GM21381 (cell line): ENCODE results near the gene GOLGA8B.
"Not testable (repeated sequence)": the region's sequence is repeated elsewhere in the genome, so short reads cannot be mapped to it uniquely, and the experiment has no call there.

ENCODE experiments used
- ATAC-seq: cut with Tn5 transposase; IDR thresholded peaks from one replicate; pipeline ENCODE4 v1.9.1; 2021; ENCODE audit warnings: mild to moderate bottlenecking, moderate library complexity; ENCODE audit not compliant: unreplicated experiment

Gene GOLGA8B

DNA sequence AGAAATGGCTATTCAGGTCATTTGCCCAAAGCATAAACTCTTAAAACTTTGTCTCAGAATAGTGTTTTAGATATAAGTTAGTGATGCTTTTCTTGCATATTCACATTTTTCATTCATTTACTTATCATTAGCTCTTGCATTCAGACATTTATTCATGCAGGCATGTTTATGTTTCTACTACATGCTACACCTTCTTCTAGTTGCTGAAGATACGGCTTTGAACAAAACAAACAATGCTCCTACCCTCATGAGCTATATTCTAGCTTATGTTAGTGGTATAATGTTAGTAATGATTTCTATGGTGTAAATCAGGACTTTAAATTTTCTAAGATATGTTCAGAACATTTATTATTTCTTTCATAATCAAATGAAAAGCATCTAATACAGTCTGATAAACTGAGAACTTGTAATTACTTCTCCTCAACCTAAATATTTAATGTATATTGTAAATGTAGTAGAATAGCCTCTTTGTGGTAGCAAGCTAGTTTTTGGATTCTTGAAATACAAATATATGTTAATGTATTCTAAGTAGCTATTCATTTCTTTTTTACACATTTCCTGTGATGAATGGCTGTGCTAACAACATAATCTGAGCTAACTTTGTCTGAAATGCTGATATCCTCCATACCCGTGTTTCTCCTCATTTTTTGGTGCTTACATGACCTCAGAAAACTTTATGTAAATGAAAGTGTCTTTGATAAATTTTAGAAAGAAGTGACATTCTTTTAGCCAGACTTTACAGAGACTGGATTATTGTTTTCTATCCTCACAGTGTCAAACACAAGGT, 15.5 kb upstream of the GOLGA8B start:
- ATAC-seq = no peak

DNA sequence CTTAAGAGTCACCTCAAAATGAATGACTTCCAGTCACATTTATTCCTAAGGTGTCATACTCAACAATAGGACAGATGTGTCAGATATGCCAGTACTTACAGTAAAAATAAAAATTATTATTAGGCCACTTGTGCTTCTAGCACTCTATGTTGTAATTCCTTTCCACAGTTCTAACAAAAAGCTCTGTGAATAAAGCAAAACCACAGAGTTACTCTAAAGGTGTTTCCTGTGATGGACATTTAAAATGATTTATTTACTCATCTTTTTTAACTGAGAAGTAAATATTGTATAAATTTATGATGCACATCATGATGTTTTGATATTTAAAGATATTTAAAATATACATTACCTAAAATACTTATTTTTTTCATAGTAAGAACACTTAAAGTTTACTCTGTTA, 13.9 kb upstream of the GOLGA8B start:
- no peak for ATAC-seq

DNA sequence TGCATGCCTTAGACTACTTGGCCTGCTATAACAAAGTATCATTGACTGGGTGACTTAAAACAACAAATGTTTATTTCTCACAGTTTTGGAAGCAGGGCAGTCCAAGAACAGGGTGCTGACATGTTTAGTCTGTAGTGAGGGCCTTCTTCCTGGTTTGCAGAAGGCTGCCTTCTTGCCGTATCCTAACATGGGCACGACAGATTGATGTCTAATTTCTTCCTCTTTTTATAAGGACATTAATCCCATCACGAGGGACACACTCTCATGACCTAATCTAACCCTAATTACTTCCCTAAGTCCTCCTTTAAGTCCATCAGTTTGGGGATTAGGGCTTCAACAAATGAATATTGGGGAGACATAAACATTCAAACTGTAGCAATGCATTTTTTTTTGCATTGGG, 10.9 kb upstream of the GOLGA8B start:
- no peak for ATAC-seq

DNA sequence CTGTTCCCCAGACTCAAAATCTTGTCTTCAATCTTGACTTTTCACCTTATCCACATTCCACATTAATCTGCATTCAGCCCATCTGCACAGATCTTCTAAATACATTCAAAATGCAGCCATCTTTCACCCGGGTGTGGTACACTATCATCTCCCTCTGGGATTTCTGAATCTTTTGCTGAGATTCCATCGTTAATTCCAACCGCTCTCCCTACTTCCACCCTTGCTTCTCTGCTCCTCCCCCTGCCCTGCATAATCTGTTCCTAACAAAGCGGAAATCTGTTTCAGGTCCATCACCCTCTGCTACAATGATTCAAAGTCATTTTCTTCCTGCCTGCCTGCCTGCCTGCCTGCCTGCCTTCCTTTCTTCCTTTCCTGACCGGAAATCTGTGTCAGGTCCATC, 7.9 kb upstream of the GOLGA8B start:
- ATAC-seq = no peak

DNA sequence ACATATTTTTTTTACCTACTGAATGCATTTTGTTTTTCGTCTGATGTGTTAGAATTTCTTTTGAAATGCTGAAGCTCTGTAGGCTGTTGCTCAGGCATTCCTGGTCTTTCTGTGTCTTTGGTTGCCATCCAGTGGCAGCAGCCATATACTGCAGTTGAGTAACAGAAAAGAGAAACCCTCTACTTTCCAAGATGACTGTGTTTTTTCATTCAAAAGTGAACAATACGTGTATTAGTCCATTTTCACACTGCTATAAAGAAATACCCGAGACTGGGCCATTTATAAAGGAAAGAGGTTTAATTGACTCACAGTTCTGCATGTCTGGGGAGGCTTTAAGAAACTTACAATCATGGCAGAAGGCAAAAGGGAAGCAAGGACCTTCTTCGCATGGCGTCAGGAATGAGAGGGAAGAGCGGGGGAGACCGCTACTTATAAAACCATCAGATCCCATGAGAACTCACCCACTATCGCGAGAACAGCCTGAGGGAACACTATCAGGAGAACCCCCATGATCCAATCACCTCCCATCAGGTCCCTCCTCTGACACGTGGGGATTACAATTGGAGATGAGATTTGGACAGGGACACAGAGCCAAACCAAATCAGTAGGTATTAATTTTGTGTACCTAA, 4.7 kb upstream of the GOLGA8B start:
- ATAC-seq = no peak

DNA sequence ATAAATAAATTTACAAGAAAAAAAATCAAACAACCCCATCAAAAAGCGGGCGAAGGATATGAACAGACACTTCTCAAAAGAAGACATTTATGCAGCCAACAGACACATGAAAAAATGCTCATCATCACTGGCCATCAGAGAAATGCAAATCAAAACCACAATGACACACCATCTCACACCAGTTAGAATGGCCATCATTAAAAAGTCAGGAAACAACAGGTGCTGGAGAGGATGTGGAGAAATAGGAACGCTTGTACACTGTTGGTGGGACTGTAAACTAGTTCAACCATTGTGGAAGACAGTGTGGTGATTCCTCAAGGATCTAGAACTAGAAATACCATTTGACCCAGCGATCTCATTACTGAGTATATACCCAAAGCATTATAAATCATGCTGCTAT, 2.5 kb upstream of the GOLGA8B start:
- ATAC-seq = not testable (repeated sequence)

DNA sequence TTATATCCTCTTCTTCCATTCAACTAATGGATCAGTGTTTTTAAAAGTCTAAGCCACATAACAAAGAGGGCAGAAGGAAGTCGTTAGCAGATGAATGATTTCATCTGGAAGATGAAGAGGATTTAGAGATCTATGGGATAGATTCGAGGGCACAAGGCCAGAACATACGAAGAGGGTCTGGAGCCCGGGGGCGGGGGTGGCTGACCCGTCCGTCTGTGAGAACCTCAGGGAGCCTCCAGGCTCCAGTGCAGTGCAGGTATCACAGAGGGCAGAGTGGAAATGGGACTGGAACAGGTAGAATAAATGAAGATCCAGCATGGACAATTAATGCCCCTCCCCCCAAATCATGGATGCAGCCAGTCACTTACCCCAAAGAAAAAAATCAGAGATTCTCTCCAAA, 1.5 kb upstream of the GOLGA8B start:
- ATAC-seq = no peak

DNA sequence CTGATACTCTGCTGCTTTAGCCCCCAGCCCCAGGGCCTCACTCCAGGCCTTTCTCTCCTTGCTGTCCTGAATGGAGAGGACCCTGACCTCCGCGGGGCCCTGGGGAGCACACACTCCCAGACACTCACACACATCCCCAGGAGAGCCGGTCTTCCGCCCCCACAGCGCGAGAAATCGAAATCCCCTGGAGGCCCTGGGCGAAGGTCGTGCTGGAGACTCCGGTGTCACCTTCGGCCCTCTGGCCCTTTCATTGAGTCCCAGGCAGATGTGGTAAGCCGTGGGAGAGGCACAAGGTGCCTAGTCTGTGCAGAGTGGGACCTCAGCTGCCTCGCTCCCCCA, 848 bp upstream of the GOLGA8B start:
- ATAC-seq = no peak

DNA sequence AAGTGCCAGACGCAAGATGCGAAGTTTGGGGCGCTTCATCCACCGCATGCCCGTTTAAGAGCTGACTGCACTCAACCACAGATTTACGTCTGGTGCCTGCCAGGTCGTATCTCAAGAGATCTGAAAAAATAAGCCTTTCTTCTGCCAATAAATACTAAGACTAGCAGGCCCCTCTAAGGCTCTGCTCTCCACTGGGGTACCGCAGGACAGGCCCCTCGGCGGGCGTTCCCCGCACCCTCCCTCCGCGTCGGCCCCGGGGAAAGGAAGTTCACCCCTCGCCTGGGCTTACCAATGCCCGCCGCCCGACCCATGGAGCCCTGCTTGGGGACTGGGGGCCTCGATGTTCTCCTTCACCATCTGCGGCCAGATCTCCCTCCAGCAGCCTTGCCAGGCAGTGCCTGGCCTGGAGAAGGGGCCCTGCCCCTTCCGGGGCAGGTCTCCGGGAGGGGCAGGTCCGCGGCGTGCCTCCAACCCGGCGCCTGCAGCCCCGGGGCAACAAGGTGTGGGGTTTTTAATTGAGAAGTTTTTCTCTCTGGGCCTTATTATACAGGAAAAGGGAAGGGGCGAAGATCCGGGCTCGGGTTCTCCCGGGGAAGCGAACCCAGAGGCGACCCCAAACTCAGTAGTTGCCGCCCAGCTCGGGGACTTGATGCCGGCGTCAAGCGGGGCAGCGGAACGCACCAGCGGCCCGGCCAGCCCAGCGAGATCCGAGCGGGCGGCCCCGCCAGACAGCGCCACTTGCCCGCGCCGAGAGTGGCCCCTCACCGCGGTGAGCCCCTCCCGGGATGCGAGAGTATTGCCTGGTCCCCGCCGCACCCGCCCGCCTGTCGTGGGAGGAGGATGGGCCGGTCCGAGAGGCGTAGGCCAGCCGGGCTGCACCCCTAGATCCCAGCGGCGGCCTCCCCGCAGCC, 735 bp downstream of the GOLGA8B start:
- peak; percentile 53 for ATAC-seq

DNA sequence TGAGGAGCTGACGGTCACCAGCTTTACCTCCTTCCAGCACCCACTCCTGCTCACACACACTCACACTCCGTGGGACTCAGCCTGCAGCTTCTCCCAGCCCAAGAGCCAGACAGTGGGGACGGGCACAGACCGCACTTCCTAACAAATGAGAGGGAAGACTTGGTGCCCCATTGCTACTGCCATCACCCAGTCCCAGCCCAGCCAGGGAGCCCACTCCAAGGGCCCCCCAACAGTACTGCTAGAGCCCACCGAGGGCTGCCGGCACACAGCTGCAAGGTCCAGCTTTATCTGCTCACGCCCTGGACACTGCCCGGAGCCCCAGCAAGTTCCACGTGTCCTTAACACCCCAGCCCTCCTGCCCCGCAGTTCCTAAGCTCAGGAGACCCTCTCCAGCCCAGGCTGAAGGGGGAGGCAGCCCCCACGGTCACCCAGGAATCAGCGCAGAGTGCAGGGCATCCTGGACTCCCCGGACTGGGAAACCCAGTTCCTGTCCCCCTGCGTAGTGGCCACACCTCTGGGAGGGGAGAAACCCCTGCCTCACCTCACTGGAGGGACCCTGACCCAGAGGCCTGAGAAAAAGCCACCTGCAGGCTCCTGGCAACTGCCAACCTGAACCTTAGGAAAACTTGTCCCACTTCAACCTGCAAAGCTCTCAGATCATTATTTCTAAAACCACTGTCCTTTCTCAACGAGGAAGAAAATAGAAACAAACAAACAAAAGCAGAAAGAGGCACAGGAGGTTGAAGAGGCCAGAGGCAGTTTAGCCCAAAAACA, 1.6 kb downstream of the GOLGA8B start:
- ATAC-seq = not testable (repeated sequence)

DNA sequence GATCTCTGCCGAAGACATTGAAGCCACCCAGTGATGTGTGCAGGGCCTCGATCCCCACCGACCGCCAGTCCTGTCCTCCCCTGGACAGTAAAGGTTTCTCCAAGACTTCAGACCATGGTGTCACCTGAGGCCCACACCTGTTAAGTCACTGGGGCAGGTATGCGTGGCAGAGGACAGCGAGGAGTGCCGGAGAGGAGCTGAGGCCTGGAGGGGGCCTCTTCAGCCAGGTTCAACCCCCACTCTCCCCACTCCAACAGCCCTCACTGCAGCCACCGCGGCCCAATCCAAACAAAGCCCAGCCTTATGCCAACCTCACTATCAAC, 2.4 kb downstream of the GOLGA8B start:
- no peak for ATAC-seq

DNA sequence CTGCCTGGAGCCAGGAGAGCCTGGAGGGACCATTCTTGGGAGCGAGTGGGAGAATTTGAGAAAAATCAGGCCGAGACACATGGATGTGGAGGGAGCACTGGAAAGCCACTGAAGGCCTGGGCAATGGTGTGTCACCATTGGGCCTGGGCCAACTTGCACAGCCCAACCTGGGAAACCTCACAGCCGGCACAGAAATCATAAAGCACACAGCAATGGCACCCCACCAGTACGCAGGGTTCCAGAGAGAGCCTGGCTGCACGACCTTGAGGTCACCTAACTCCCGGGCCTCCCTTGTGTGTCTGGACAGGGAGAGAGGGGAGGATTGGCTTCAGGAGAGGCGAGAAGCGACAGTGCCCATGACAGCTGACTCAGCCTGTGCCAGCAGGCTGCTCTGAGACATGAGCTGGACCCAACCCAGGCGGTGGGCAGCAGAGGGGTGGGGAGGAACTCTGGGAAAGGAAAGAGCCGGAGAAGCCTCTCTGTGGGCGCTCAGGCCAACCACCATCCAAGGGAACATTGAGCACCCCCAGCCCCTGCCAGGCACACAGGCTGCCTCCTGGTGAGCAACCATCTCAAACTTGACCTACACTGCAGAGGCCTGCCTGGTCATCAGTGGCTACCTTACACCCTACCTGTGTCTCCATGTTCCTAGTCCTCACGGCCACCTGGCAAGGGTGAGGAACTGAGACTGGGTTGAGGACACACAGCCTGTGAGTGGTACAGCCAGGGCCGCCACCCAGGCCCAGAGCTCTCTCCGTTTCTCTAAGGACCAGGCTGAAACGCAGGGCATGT, 3.0 kb downstream of the GOLGA8B start:
- not testable (repeated sequence) for ATAC-seq

DNA sequence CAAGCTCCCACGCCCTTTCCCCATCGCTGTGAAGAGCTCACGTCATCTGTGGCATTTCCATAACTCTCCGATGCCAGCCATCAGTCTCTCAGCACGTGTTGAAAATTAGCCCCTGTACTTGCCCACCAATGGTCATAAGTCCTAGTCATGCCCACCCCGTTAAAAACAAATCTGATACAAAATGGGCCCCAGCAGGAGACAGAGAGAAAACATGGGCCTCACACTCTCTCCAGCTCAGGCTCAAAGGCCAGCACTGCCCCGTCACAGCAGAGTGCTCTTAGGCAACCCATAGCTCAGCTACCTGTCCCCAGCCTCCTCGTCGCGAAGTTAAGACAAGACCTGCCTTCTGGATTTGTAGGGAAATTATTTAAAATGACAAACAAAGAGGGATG, 5.2 kb downstream of the GOLGA8B start:
- ATAC-seq = no peak

DNA sequence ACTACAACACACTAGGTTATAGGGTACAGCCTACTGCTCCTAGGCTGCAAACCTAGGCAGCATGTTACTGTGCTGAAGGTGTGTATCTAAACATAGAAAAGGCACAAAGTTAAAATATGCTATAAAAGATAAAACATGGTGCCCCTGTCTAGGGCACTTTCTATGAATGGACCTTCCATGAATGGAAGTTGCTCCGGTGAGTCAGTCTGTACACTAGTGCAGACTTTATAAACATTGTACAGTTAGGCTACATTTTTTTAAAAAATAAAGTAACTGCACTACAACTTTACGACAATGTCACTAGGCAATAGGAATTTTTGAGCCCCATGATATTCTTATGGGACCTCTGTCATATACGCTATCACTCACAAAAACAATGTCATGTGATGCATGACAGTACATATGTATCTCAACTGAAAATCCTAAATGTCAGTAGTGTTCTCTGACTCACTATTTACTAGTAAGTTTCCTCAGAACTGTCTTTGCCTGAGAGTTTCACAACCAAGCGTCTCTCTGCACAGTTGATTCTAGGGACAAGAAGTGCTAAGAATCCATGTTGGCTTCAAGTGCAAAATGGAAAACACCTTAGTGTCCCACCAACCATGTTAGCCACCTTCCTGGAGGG, 5.7 kb downstream of the GOLGA8B start:
- ATAC-seq = not testable (repeated sequence)

DNA sequence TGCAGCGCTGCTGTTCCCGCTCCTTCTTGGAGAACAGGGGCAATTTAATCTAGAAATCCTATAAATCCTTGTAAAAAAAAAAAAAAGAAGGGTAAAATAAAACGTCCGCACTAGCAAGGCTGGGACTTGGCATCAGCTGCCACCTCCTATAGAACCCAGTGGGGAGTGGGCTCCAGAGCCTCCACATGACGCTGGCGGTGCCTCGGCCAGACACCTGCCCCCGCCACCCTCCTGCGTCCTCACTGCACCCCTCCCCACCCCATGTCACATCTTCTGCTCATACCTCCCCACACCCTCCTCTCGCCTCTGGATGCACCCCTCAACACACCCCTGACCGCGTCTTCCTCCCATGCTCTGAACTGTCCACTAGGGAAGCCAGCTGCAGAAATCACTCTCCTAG, 8.4 kb downstream of the GOLGA8B start:
- ATAC-seq = not testable (repeated sequence)

DNA sequence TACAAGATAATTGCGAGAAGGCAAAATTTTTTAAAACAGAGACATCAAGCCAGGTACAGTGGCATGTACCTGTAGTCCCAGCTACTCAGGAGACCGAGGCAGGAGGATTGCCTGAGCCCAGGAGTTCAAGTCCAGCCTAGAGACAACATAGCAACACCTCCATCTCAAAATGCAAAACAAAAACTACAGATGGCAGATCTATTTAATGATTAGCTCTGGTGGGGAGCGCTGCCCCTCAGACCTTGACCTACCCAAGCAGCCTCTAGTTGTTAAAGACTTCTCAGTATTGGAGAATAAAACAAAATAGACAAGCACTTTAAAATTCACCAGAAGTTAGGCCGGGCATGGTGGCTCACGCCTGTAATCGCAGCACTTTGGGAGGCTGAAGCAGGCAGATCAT, 10.5 kb downstream of the GOLGA8B start:
- not testable (repeated sequence) for ATAC-seq

DNA sequence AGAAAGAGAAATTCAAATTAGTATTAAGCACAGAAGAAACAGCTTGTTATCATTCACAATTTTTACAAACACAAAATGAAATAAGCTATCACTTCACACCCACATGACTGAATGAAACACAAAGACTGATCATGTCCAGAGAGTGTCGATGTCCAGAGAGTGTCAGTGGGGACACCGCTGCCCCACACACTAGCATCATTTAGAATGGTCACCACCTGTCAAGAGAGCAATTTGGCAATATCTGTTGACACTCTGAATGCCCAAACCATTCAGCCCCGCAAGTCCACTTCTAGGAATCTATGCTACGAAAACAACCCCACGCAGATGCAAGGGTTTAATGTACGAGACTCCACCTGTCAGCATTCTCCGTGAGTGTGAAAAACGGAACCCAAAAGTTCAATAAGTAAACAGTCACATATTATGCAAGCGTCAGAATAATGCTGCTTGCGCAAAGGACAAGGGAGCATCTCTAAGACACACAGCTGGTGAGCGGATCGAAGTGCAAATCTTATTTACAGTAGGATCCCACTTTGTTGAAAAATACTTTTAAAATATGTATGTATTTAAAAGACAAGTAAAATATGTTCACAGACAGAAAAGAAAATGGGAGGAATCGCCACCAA, 11.3 kb downstream of the GOLGA8B start:
- not testable (repeated sequence) for ATAC-seq

DNA sequence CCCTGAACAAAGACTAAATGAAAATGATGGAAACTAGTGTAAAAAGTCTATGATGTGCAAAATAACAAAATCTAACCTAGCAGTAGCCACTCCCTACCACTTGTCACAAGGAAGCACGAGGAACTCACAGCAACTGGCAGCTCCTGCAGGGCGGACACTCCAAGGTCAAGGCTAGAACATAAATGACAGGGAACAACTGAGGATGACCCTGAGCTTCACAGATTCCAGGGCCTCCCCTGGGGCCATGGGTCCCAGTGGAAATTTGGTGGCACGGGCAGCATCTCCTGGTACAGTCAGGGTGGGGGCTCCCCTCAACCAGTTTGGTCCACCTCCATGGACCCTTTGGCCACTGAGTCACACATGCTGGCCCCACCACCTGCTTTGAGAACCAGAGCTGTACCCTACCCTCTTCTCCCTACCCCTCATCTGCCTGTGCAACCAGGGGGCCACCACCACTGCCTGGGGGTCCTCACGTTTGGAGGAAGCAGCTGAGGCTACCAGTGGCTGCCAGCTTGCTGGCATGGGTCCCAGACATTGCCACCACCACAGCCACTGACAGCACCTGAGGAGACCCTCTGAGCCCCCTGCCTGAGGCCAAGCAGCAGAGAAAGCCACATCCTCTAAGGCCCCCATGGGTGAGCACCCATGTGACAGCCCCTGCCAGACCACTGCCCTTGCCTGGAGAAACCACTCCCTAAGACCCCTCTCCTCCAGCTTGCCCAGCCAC, 13.6 kb downstream of the GOLGA8B start:
- ATAC-seq = not testable (repeated sequence)

DNA sequence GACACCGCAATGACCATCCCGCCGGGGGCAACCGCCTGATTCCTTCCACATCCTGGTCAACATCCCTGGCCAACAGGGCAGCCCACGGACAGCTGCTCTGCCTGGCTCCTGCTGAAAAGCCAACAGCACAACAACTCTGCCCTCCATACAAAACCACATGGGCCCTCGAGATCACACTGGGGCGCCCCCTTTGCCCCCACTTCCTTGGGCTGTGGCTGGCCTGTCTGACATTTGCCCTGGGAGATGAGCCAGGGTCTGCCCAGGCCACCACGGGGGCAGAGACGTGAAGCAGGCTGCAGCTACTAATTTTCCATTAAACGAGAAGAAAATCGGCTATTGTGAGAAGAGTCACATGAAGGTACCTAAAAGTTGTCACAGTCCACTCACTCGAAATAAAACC, 16.3 kb downstream of the GOLGA8B start:
- not testable (repeated sequence) for ATAC-seq
